ENCODE data around the gene NRTN.

DNA sequence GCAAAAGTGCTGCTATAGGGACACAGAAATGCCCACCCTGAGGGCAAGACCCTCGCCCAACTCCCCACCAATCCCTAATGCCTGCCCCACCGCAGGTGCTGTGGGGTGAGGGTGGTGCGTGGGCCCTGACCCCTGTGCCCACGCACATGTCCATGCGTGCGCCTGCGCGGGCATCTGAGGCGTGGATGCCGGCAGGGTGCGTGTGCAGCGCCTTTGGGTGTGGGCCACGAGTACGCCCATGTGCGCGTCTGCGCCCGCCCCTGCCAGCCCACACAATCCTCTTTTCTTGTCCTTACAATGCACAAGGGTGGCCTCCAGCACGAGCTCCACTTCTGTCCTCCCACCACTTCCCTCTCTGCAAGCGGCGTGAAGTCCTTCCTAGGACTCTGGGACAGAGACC is 20.3 kb downstream of the NRTN start:
- TF ChIP-seq, protein P1, sequence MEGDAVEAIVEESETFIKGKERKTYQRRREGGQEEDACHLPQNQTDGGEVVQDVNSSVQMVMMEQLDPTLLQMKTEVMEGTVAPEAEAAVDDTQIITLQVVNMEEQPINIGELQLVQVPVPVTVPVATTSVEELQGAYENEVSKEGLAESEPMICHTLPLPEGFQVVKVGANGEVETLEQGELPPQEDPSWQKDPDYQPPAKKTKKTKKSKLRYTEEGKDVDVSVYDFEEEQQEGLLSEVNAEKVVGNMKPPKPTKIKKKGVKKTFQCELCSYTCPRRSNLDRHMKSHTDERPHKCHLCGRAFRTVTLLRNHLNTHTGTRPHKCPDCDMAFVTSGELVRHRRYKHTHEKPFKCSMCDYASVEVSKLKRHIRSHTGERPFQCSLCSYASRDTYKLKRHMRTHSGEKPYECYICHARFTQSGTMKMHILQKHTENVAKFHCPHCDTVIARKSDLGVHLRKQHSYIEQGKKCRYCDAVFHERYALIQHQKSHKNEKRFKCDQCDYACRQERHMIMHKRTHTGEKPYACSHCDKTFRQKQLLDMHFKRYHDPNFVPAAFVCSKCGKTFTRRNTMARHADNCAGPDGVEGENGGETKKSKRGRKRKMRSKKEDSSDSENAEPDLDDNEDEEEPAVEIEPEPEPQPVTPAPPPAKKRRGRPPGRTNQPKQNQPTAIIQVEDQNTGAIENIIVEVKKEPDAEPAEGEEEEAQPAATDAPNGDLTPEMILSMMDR (IDR thresholded peaks at IDR 0.05), result no peak
- TF ChIP-seq POLR2A (IDR thresholded peaks at IDR 0.05) (no peak), POLR2AphosphoS5 (IDR thresholded peaks at IDR 0.05; ENCODE audit: insufficient read depth in 1 of 2, low read depth in 1 of 2) (no peak)

Measured in vagina (tissue), 2 donors.